Spinal cord (tissue), 10 donors: ENCODE results near the gene RTP3. TPM values are rescaled to one million over a fixed set of nuclear protein-coding genes. Genes with fewer than 3 reads are reported as not detected.
A peak's percentile ranks its signal among the peaks of the same experiment; 100 is the strongest.
"Not testable (repeated sequence)": the region's sequence is repeated elsewhere in the genome, so short reads cannot be mapped to it uniquely, and the experiment has no call there.

Experiments used
- DNase-seq, 6 donors: peaks; one replicate each; pipeline versions ENCODE4 v3.0.0 to v3.0.0-alpha.2; 2013 to 2015; ENCODE audit warnings: low spot score in 6 of 6, low read depth in 4 of 6
- H3K27ac ChIP-seq: one replicate; pipeline ENCODE4 v1.5.1; 2013; ENCODE audit warnings: low read depth, low read length, control low read depth
- H3K27me3 ChIP-seq: one replicate; pipeline ENCODE4 v1.6.1; 2013; ENCODE audit warnings: low read length; ENCODE audit not compliant: control insufficient read depth, insufficient read depth
- H3K36me3 ChIP-seq: one replicate; pipeline ENCODE4 v1.6.1; 2013; ENCODE audit warnings: low read length; ENCODE audit not compliant: control insufficient read depth, insufficient read depth
- H3K4me1 ChIP-seq: one replicate; pipeline ENCODE4 v1.6.1; 2013; ENCODE audit warnings: low read length; ENCODE audit not compliant: control insufficient read depth, insufficient read depth
- H3K4me3 ChIP-seq: one replicate; pipeline ENCODE4 v1.5.1; 2013; ENCODE audit warnings: low read depth, low read length, control low read depth
- H3K9me3 ChIP-seq: one replicate; pipeline ENCODE4 v1.6.1; 2013; ENCODE audit warnings: low read length; ENCODE audit not compliant: control insufficient read depth, insufficient read depth
- WGBS: methylation state at CpG from one replicate; pipeline ENCODE4 v1.1.5; 2013; ENCODE audit warnings: missing lambda C conversion rate; ENCODE audit not compliant: insufficient coverage; 5-methylcytosine and 5-hydroxymethylcytosine counted together
- polyA plus RNA-seq, 2 donors: library from polyadenylated mRNA; unstranded; fragments of 120-200 nt; gene quantifications; one replicate each; pipeline ENCODE4 v1.2.1, GENCODE V29; 2013; ENCODE audit not compliant: insufficient read length in 2 of 2
- total RNA-seq, 2 donors: library from RNA; depleted of rRNA in 1 of 2; stranded (reverse); fragments of 120-200 nt in 1 of 2; fragments of >200 nt in 1 of 2; gene quantifications; one replicate each; pipeline versions ENCODE4 v1.2.3 to v1.2.4, GENCODE V29; 2013 to 2014
- donor health status: healthy.

RTP3 gene
- total and polyA plus RNA-seq, 4 donors, result not detected

GRCh38 chr3:46527239-46527638 is 29.5 kb downstream of the RTP3 start:
- H3K9me3 ChIP-seq, result no peaks in the 10 kb centered on the region
- no peaks in the 10 kb centered on the region for H3K4me1 ChIP-seq
- H3K36me3 ChIP-seq, result no peaks in the 10 kb centered on the region
- 100% methylated on average over 2 of the region's 5 CpGs for WGBS
- no peak overlapping the region for H3K4me3 ChIP-seq
- DNase-seq, result no peak
- H3K27me3 ChIP-seq, result no peaks in the 10 kb centered on the region
- no peak overlapping the region for H3K27ac ChIP-seq

GRCh38 chr3:46533091-46533490 is 35.3 kb downstream of the RTP3 start:
- no peak for DNase-seq
- no CpG with 5 or more reads among the region's 3 CpGs for WGBS

GRCh38 chr3:46535746-46536145 is 38.0 kb downstream of the RTP3 start:
- 94% methylated on average over 2 of the region's 5 CpGs for WGBS
- H3K4me3 ChIP-seq, result no peak overlapping the region
- no peak for DNase-seq

More at GRCh38 chr3:46533091-46533490, 35.3 kb downstream of the RTP3 start:
- Histone ChIP-seq H3K9me3 (no peaks in the 10 kb centered on the region), H3K4me1 (no peaks in the 10 kb centered on the region), H3K27me3 (no peaks in the 10 kb centered on the region), H3K27ac (no peak overlapping the region), H3K36me3 (no peaks in the 10 kb centered on the region), H3K4me3 (no peak overlapping the region)

GRCh38 chr3:46536758-46537157 is 39.0 kb downstream of the RTP3 start:
- Histone ChIP-seq H3K27me3 (no peaks in the 10 kb centered on the region), H3K9me3 (no peaks in the 10 kb centered on the region), H3K4me3 (no peak overlapping the region), H3K4me1 (no peaks in the 10 kb centered on the region), H3K27ac (no peak overlapping the region), H3K36me3 (no peaks in the 10 kb centered on the region)
- DNase-seq, result no peak

More at GRCh38 chr3:46535746-46536145, 38.0 kb downstream of the RTP3 start:
- no peaks in the 10 kb centered on the region for H3K9me3 ChIP-seq
- H3K27ac ChIP-seq, result no peak overlapping the region
- H3K27me3 ChIP-seq, result no peaks in the 10 kb centered on the region
- H3K36me3 ChIP-seq, result no peaks in the 10 kb centered on the region
- no peaks in the 10 kb centered on the region for H3K4me1 ChIP-seq

- Histone ChIP-seq H3K27me3 (no peaks in the 10 kb centered on the region), H3K4me1 (no peaks in the 10 kb centered on the region), H3K36me3 (no peaks in the 10 kb centered on the region), H3K4me3 (no peak overlapping the region), H3K27ac (no peak overlapping the region), H3K9me3 (no peaks in the 10 kb centered on the region)
- no peak for DNase-seq
- no CpG with 5 or more reads among the region's 1 CpG for WGBS
Measured at GRCh38 chr3:46537316-46537715, 39.5 kb downstream of the RTP3 start.

GRCh38 chr3:46537779-46538178 is 40.0 kb downstream of the RTP3 start:
- no peak for DNase-seq
- no peaks in the 10 kb centered on the region for H3K9me3 ChIP-seq
- no peak overlapping the region for H3K4me3 ChIP-seq
- H3K27me3 ChIP-seq, result no peaks in the 10 kb centered on the region
- no peaks in the 10 kb centered on the region for H3K36me3 ChIP-seq
- H3K27ac ChIP-seq, result no peak overlapping the region
- 93% methylated on average over 5 of the region's 5 CpGs for WGBS
- no peaks in the 10 kb centered on the region for H3K4me1 ChIP-seq

GRCh38 chr3:46538425-46538802 is 40.6 kb downstream of the RTP3 start:
- H3K9me3 ChIP-seq, H3K27ac ChIP-seq, H3K4me3 ChIP-seq, H3K27me3 ChIP-seq, DNase-seq, H3K36me3 ChIP-seq, H3K4me1 ChIP-seq: not testable (repeated sequence)
- WGBS, result 86% methylated on average over 1 of the region's 5 CpGs

GRCh38 chr3:46538803-46539442 is 41.1 kb downstream of the RTP3 start:
- Histone ChIP-seq H3K4me1 (no peaks in the 10 kb centered on the region), H3K27ac (no peak overlapping the region), H3K36me3 (no peaks in the 10 kb centered on the region), H3K9me3 (no peaks in the 10 kb centered on the region), H3K27me3 (no peaks in the 10 kb centered on the region), H3K4me3 (no peak overlapping the region)
- WGBS, result 59% methylated on average over 10 of the region's 14 CpGs
- peak in 1 of 6 donors; percentile 7 for DNase-seq

GRCh38 chr3:46539443-46540005 is 41.7 kb downstream of the RTP3 start:
- H3K4me3 ChIP-seq, result no peak overlapping the region
- WGBS, result 96% methylated on average over 7 of the region's 9 CpGs
- H3K27me3 ChIP-seq, result no peaks in the 10 kb centered on the region
- DNase-seq, result no peak
- H3K9me3 ChIP-seq, result no peaks in the 10 kb centered on the region
- no peaks in the 10 kb centered on the region for H3K4me1 ChIP-seq
- no peak overlapping the region for H3K27ac ChIP-seq
- no peaks in the 10 kb centered on the region for H3K36me3 ChIP-seq

- Histone ChIP-seq H3K9me3 (no peaks in the 10 kb centered on the region), H3K36me3 (no peaks in the 10 kb centered on the region), H3K4me3 (no peak overlapping the region), H3K27me3 (no peaks in the 10 kb centered on the region), H3K4me1 (no peaks in the 10 kb centered on the region), H3K27ac (no peak overlapping the region)
- DNase-seq, result no peak
- 83% methylated on average over 3 of the region's 4 CpGs for WGBS
Measured at GRCh38 chr3:46540550-46540949, 42.8 kb downstream of the RTP3 start.
